Measurements from ENCODE around the gene LSR.

Gene LSR

DNA sequence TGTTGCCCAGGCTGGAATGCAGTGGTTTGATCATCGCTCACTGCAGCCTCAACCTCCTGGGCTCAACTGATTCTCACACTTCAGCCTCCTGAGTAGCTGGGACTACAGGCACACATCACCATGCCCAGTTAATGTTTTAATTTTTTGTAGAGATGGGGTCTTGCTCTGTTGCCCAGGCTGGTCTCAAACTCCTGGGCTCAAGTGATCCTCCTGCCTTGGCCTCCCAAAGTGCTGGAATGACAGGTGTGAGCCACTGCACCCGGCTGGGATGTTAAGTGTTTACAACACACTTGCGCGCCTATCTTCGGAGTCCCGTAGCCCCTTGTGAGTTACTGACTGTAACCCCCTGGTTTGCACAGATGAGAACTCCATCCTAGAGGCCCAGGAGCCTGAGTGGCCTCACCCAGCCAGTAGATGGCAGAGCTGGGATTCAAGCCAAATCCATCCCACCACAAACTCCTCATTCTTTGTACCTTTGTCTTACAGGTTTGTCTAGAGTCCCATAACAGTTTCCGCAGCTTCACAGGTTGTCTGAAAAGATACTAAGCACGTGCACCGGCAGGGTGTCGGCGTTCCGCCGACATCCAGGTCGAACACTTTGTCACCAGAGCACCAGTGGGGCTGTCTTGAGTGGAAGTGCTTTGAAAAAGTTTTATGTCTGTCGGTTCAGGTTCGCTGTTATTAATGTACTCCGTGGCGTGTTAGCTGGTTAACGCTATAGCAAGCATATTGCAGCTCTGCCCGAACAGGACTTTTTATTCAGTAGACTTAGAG, 57.9 kb downstream of the LSR start:
- DNase-seq, result no peak

DNA sequence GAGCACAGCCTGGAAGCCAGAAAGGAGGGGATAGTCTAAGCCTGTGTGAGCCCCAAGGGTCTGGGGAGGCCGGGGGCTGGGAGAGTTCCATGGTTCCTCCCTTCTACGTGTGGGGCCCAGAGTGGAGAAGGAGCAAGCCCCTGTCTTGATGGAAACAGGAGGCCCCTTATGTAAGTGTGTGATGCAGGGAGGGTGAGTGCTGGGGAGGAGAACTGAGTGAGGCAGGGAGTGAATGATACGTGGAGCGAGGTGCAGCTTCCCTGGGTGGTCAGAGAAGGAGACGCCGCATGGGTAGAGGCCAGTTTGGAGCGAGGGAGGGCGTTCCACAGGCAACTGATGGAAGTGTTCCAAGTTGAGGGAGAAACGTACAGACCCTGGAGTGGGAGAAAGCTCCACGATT, 59.1 kb downstream of the LSR start:
- no peak for DNase-seq

DNA sequence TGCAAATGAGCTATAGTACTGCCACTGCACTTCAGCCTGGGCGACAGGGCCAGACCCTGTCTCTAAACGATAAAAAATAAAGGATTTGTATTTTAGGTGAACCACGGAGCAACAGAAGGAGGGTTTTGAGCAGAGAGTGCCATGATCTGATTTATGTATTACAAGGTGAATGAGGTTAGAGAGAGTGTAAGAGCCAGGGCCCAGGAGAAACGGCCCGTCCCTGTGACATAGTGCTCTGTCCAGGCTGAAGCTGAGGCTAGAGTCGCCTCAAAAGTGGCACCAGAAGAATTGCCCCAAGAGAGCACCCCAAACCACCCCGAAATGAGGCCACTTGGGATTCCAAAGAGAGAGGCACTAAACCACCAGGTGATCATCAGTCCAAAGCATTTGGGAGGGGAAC, 60.1 kb downstream of the LSR start:
- DNase-seq, result no peak

- DNase-seq, result no peak
These were observed 60.9 kb downstream of the LSR start for GRCh38 chr19:35309481-35310279.

DNA sequence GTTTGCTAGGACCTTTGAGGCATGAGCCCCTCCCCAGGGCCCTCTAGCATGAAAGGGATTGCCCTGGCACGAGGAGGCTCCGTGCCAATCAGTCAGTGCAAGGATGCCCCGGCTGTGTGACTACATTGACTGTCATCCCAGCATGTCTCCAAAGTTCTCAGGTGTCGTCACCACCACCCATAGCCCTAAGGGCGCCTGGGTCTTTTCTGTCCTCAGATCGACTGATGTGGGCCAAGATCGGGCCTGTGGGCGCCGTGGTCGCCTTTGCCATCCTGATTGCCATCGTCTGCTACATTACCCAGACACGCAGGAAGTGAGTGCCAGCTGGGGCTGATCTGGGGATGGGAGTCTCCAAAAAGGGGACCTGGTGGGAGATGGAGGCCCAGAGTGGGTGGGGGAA, 61.5 kb downstream of the LSR start:
- DNase-seq, result no peak

GRCh38 chr19:35310811-35311465, 62.1 kb downstream of the LSR start:
- DNase-seq, result no peak

GRCh38 chr19:35311901-35312665, 63.3 kb downstream of the LSR start:
- DNase-seq, result no peak

GRCh38 chr19:35313587-35313986, 64.8 kb downstream of the LSR start:
- no peak for DNase-seq

DNA sequence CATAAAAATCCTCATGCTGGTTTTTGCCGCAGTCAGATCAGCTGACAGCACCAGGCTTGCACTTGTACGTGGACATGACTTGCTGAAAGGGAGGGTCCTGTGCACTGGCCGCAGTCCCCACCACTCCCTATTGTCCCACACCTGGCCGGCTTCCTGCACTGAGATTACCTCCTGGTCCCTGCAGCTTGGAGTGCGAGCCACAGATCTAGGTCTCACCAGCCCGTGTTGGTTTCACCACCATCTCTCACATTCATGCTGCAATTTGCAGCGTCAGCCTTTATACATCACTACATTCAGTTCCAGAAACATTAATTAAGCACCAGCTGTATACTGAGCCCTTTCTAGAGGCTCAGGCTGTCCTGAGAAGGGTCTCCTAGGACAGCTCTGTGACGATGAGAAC, 65.2 kb downstream of the LSR start:
- DNase-seq, result no peak

DNA sequence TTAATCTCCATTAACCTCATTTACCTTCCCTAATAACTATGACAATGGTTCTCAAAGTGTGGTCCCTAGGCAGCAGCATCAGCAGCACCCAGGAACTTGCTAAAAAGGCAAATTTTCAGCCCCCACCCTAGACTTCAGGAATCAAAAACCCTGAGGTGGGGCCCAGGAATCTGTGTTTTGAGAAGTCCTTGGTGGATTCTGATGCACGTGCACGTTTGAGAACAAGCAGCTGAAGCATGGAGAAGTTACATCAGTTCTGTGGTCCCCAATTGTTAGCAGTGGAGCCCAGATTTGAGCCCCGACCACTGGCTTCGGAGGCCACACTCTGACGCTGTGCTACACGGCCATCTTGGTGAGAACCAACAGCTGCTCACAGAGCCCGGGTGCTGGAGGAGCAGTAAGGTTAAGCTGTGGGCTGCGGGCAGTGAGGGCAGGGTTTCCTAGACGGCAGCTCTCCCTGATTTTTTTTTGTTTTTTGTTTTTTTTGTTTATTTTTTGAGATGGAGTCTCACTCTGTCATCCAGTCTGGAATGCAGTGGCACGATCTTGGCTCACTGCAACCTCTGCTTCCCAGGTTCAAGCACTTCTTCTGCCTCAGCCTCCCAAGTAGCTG, 66.2 kb downstream of the LSR start:
- no peak for DNase-seq

- DNase-seq, result no peak
These were observed 67.1 kb downstream of the LSR start for GRCh38 chr19:35315883-35316282.

GRCh38 chr19:35316560-35316959, 67.8 kb downstream of the LSR start:
- DNase-seq, result no peak
